Measurements from ENCODE around the gene INSM1.

Gene INSM1

DNA sequence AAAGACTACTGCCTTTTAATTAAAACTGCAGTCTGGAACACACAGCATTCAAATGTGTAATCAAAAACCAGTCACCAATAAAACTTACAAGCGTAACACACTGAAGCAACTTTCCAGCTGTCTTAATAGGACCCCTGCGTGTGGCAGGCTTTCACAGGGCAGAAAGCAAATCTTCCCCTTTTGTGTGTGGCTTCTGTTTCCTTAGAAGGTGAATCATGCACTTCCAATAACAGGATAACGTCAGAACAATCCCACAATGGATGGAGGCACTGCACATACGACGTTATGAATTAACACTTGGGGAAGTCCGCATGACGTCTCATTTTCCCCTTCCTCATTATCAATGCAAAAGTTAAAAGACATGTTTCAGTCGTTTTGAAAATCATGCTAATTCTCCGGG, 44.8 kb downstream of the INSM1 start:
- Histone ChIP-seq H3K9ac (ENCODE audit: low read length) (no peak overlapping the region), H3K9me3 (ENCODE audit: control insufficient read depth, low read length) (no peaks in the 10 kb centered on the region), H3K27me3 (replicated peaks; ENCODE audit: control insufficient read depth, insufficient read depth, low read length) (no peaks in the 10 kb centered on the region), H3K4me1 (ENCODE audit: control insufficient read depth, insufficient read depth, low read length) (peaks cover 11% of the 10 kb centered on the region), H3K36me3 (ENCODE audit: control insufficient read depth, insufficient read depth, low read length, severe bottlenecking) (no peaks in the 10 kb centered on the region), H3K4me3 (ENCODE audit: low read length) (no peak overlapping the region)
- no peak for DNase-seq (ENCODE audit: low read depth)

- H3K9me3 ChIP-seq (ENCODE audit: control insufficient read depth, low read length): no peaks in the 10 kb centered on the region
- no peak overlapping the region for H3K4me3 ChIP-seq (ENCODE audit: low read length)
- H3K36me3 ChIP-seq (ENCODE audit: control insufficient read depth, insufficient read depth, low read length, severe bottlenecking): no peaks in the 10 kb centered on the region
- H3K4me1 ChIP-seq (ENCODE audit: control insufficient read depth, insufficient read depth, low read length): peaks cover 5% of the 10 kb centered on the region
- no peaks in the 10 kb centered on the region for H3K27me3 ChIP-seq (replicated peaks; ENCODE audit: control insufficient read depth, insufficient read depth, low read length)
- H3K9ac ChIP-seq (ENCODE audit: low read length): no peak overlapping the region
- DNase-seq (ENCODE audit: low read depth): no peak
Measured at GRCh38 chr20:20413810-20414281, 45.9 kb downstream of the INSM1 start.

DNA sequence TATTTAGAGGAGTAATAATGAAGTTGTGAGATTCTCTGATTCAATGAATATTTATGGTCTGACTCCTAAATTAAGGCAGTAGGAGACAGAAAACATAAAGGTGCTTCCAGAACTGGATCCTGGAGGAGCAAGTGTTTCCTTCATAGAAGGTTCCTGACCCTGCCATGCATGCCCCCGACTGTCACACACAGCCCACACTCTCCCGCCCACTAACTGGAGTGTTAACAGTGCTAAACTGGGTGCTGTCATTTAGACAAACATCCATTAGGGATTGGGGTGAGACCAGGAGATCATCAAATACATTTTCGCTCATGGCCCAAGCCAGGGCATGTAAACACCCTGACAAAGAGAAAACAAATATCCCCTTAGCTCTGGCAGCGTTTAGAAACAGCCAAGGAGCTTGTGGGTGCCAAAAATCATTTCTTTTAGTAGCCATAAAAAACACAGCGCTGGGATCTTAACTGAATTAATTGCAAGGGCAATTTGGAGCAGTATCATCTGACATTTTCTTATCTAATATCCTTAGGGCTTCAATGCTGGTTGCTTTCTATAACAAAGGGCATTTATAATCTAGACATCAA, 46.8 kb downstream of the INSM1 start:
- H3K4me3 ChIP-seq (ENCODE audit: low read length): no peak overlapping the region
- DNase-seq (ENCODE audit: low read depth): no peak
- peaks cover 5% of the 10 kb centered on the region for H3K4me1 ChIP-seq (ENCODE audit: control insufficient read depth, insufficient read depth, low read length)
- no peaks in the 10 kb centered on the region for H3K36me3 ChIP-seq (ENCODE audit: control insufficient read depth, insufficient read depth, low read length, severe bottlenecking)
- no peak overlapping the region for H3K9ac ChIP-seq (ENCODE audit: low read length)
- H3K9me3 ChIP-seq (ENCODE audit: control insufficient read depth, low read length): no peaks in the 10 kb centered on the region
- no peaks in the 10 kb centered on the region for H3K27me3 ChIP-seq (replicated peaks; ENCODE audit: control insufficient read depth, insufficient read depth, low read length)

GRCh38 chr20:20415321-20415720, 47.4 kb downstream of the INSM1 start:
- H3K4me1 ChIP-seq (ENCODE audit: control insufficient read depth, insufficient read depth, low read length): peaks cover 5% of the 10 kb centered on the region

GRCh38 chr20:20417876-20418676, 50.2 kb downstream of the INSM1 start:
- peaks cover 5% of the 10 kb centered on the region for H3K4me1 ChIP-seq (ENCODE audit: control insufficient read depth, insufficient read depth, low read length)
- no peak overlapping the region for H3K4me3 ChIP-seq (ENCODE audit: low read length)
- H3K9me3 ChIP-seq (ENCODE audit: control insufficient read depth, low read length): no peaks in the 10 kb centered on the region
- H3K27me3 ChIP-seq (replicated peaks; ENCODE audit: control insufficient read depth, insufficient read depth, low read length): no peaks in the 10 kb centered on the region
- H3K36me3 ChIP-seq (ENCODE audit: control insufficient read depth, insufficient read depth, low read length, severe bottlenecking): no peaks in the 10 kb centered on the region
- H3K9ac ChIP-seq (ENCODE audit: low read length): no peak overlapping the region
- no peak for DNase-seq (ENCODE audit: low read depth)

More at GRCh38 chr20:20415321-20415720, 47.4 kb downstream of the INSM1 start:
- Histone ChIP-seq H3K27me3 (replicated peaks; ENCODE audit: control insufficient read depth, insufficient read depth, low read length) (no peaks in the 10 kb centered on the region), H3K36me3 (ENCODE audit: control insufficient read depth, insufficient read depth, low read length, severe bottlenecking) (no peaks in the 10 kb centered on the region), H3K9ac (ENCODE audit: low read length) (no peak overlapping the region), H3K9me3 (ENCODE audit: control insufficient read depth, low read length) (no peaks in the 10 kb centered on the region), H3K4me3 (ENCODE audit: low read length) (no peak overlapping the region)
- DNase-seq (ENCODE audit: low read depth): no peak

All from adipocyte (in vitro differentiated cells).